ENCODE results near the gene ZBTB7C.

ZBTB7C gene

DNA sequence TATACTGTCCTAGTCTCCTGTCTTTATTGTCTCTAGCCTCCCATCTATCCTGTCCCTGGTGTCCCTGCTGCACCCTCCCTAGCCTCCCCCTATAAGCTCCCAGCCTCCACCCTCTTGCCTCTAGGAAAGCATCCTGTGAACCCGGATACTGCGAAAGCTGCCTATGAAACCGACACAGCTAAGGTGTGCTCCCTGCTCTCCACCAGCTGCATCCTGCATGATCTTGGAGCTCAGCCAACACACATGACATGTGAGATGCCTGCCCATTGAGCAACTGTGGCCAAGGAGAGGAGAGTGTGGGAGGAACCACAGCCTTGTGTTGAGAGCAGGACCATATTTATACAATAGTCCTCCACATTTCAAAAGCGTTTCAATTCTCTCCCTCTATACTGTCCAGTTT lies 187.1 kb downstream of the ZBTB7C start:
- no peaks in the 10 kb centered on the region for H3K4me1 ChIP-seq
- TF ChIP-seq, protein P1, sequence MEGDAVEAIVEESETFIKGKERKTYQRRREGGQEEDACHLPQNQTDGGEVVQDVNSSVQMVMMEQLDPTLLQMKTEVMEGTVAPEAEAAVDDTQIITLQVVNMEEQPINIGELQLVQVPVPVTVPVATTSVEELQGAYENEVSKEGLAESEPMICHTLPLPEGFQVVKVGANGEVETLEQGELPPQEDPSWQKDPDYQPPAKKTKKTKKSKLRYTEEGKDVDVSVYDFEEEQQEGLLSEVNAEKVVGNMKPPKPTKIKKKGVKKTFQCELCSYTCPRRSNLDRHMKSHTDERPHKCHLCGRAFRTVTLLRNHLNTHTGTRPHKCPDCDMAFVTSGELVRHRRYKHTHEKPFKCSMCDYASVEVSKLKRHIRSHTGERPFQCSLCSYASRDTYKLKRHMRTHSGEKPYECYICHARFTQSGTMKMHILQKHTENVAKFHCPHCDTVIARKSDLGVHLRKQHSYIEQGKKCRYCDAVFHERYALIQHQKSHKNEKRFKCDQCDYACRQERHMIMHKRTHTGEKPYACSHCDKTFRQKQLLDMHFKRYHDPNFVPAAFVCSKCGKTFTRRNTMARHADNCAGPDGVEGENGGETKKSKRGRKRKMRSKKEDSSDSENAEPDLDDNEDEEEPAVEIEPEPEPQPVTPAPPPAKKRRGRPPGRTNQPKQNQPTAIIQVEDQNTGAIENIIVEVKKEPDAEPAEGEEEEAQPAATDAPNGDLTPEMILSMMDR (IDR thresholded peaks at IDR 0.05), result no peak

DNA sequence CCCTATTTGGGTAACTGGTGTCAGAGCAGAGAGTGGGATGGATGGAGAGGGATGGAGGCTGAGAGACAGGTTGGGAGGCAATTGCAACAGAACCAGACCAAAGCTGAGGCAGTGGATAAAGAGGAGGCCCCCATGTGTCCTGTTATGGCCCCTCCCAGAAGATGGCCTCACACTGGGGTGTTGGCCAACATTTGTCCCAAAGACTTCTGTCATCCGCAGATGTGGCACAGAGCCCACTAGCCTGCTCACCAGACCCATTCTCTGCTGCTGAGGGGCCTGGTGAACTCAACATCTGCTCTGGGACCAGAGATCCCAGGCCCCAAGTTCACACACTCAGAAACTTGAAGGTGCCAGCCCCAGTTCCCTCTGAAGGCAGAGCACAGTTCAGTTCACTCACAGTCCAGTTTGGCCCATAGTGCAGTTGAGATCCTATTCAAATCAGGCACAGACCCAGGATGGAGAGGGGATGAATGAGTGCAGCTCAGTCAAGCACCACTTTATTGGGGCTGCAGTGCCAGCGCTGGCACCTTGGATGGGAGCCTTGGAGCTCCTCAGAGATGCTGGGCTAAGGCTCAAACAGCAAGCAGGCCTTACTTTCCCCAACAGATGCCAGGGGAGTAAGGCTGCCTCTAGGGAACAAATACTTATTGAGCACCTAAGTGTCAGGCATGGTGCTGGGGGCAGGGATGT lies 189.2 kb downstream of the ZBTB7C start:
- Histone ChIP-seq H3K27ac (no peak overlapping the region), H3K79me2 (no peaks in the 10 kb centered on the region), H3K4me2 (ENCODE audit: low read length) (no peak overlapping the region), H3K4me1 (no peaks in the 10 kb centered on the region), H3K27me3 (ENCODE audit: control insufficient read depth, insufficient read depth, low read length) (no peaks in the 10 kb centered on the region), H3K4me3 (ENCODE audit: low read depth, low read length) (no peak overlapping the region), H3K9ac (no peak overlapping the region), H2AFZ (no peak overlapping the region), H3K36me3 (ENCODE audit: control insufficient read depth, insufficient read depth, low read length) (no peaks in the 10 kb centered on the region), H3K9me3 (ENCODE audit: control insufficient read depth, low read length) (no peaks in the 10 kb centered on the region)
- TF ChIP-seq, protein P1 (IDR thresholded peaks at IDR 0.05), result no peak

More for the DNA sequence above, 187.1 kb downstream of the ZBTB7C start:
- Histone ChIP-seq H2AFZ (no peak overlapping the region), H3K27ac (no peak overlapping the region), H3K36me3 (ENCODE audit: control insufficient read depth, insufficient read depth, low read length) (no peaks in the 10 kb centered on the region), H3K79me2 (no peaks in the 10 kb centered on the region), H3K9me3 (ENCODE audit: control insufficient read depth, low read length) (no peaks in the 10 kb centered on the region), H3K4me3 (ENCODE audit: low read depth, low read length) (no peak overlapping the region), H3K9ac (no peak overlapping the region), H3K4me2 (ENCODE audit: low read length) (no peak overlapping the region), H3K27me3 (ENCODE audit: control insufficient read depth, insufficient read depth, low read length) (no peaks in the 10 kb centered on the region)

DNA sequence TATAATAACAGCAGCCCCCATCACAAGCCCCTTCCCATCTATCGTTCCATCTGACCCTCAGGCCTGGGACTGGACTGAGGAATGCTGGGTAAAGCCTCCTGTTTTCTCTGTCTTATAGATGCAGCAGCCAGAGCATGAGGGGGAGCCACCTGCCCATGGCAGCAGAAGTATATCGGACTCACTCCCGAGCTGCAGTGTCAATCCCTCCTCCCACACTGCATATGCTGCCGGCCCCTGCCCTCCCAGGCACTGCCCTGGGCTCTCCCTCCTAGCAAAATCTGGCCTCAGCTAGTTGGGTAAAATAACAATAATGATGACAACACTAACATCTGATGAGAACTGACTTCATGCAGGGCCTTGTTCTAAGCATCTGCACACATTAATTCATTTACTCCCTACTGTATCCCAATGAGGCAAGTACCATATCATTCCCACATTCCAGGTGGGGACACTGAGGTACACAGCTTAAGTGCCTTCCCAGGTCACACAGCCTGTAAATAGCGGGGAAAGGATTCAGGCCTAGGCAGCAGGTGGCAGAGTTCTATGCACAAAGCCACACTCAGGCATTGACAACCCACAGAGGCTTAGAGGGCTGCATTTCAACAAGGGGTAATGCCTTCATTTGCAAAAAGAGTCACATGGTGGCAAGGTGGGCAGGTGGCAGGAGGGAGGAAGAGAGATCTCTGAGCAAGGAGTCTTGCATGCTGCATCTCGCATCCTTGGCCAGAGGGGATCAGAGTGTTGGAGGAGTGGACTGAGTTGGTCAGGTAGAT lies 190.0 kb downstream of the ZBTB7C start:
- TF ChIP-seq, protein P1 (IDR thresholded peaks at IDR 0.05), result no peak

DNA sequence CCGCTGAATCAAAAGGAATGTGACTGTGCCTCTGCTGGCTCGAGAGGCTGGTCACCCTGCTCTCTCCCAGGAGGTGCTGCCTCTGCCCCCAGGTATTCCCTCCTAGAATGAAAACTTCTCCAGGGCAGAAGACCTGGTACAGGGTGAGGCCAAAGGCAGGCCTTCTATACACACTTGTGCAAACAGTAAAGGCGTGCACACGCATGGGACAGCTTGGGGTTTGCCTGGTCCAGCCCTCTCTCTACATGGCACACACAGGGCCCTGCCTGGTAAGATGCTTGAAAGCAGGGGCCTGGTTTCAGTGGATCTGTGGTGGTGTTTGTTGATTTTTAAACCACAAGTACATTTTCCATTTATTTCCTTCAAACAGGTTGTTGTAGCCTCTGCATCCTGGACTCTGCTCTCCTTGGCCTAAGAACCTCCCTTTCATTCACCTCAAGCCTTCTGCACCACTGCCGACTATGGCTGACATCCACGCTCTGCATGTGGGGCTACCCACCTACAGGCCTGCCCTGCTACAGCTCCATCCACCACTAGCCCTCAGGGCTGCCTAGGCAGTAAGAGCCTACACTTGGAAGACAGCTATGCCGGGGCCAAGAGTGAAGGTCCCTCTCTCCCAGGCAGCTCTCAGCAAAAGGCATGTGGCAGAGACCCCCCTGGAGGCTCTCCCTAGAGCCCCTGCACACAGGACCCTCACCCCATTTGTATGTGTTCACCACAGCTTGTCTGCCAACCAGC lies 190.7 kb downstream of the ZBTB7C start:
- Histone ChIP-seq H3K79me2 (no peaks in the 10 kb centered on the region), H3K4me2 (ENCODE audit: low read length) (no peak overlapping the region), H3K4me1 (no peaks in the 10 kb centered on the region), H3K27ac (no peak overlapping the region), H3K27me3 (ENCODE audit: control insufficient read depth, insufficient read depth, low read length) (no peaks in the 10 kb centered on the region), H3K9me3 (ENCODE audit: control insufficient read depth, low read length) (no peaks in the 10 kb centered on the region), H2AFZ (no peak overlapping the region), H3K36me3 (ENCODE audit: control insufficient read depth, insufficient read depth, low read length) (no peaks in the 10 kb centered on the region), H3K4me3 (ENCODE audit: low read depth, low read length) (no peak overlapping the region), H3K9ac (no peak overlapping the region)
- TF ChIP-seq, protein P1 (IDR thresholded peaks at IDR 0.05), result no peak

More for the DNA sequence above, 190.0 kb downstream of the ZBTB7C start:
- no peaks in the 10 kb centered on the region for H3K9me3 ChIP-seq (ENCODE audit: control insufficient read depth, low read length)
- no peaks in the 10 kb centered on the region for H3K79me2 ChIP-seq
- no peaks in the 10 kb centered on the region for H3K4me1 ChIP-seq
- no peaks in the 10 kb centered on the region for H3K27me3 ChIP-seq (ENCODE audit: control insufficient read depth, insufficient read depth, low read length)
- H3K4me2 ChIP-seq (ENCODE audit: low read length), result no peak overlapping the region
- H3K9ac ChIP-seq, result no peak overlapping the region
- no peak overlapping the region for H3K4me3 ChIP-seq (ENCODE audit: low read depth, low read length)
- no peak overlapping the region for H3K27ac ChIP-seq
- no peaks in the 10 kb centered on the region for H3K36me3 ChIP-seq (ENCODE audit: control insufficient read depth, insufficient read depth, low read length)
- no peak overlapping the region for H2AFZ ChIP-seq
